C1 segment of cervical spinal cord (tissue), 14 donors: ENCODE data around the gene PPIL3.
A peak's percentile ranks its signal among the peaks of the same experiment; 100 is the strongest.
"Not testable (repeated sequence)": the region's sequence is repeated elsewhere in the genome, so short reads cannot be mapped to it uniquely, and the experiment has no call there.

Source experiments
- DNase-seq, 14 donors: peaks; one replicate each; lab custom pipeline; 2025; lab: John Stamatoyannopoulos, UW

The PPIL3 gene

GRCh38 chr2:200888704-200889625 is at the start of gene PPIL3, which contains the start of gene NIF3L1:
Gene PPIL3, minus strand, starts transcription at chr2:200889077. Its CDS starts 1,462 bp downstream, at chr2:200887615.
Gene NIF3L1, plus strand, starts transcription at chr2:200889371. Its CDS starts 2,573 bp downstream, at chr2:200891944.
- peak; percentile 67 to 96 (median 90) for DNase-seq

DNA sequence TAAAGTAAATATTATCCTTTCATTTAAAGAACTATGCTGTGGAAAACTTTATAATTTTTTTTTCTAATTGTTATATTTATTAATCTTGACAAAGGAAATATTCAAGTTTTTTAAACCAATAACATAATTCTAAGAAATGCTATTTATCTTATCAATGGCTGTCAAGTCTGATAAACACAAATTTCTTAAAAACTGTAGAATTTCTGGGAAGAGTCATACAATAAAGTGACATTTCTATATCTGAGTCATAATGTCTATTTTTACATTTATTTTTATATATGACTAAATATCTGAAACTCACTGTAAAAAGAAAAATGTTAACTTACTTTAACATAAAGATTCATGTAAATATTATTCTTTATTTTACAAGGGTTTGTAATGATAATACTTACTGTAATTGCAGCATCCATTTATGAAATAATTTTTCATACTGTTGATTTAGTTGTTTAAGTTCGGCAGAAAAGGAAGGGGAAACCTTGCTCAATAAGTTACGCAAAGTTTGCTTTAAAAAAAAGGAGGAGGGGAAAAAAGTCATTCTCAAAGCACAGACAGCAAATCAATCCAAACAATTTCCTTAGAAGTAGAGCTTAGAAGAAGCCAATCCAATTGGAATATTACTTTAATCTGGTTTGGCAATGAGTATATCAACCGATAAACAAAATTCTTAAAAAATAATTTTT is 42.2 kb upstream of the PPIL3 start:
- no peak for DNase-seq

DNA sequence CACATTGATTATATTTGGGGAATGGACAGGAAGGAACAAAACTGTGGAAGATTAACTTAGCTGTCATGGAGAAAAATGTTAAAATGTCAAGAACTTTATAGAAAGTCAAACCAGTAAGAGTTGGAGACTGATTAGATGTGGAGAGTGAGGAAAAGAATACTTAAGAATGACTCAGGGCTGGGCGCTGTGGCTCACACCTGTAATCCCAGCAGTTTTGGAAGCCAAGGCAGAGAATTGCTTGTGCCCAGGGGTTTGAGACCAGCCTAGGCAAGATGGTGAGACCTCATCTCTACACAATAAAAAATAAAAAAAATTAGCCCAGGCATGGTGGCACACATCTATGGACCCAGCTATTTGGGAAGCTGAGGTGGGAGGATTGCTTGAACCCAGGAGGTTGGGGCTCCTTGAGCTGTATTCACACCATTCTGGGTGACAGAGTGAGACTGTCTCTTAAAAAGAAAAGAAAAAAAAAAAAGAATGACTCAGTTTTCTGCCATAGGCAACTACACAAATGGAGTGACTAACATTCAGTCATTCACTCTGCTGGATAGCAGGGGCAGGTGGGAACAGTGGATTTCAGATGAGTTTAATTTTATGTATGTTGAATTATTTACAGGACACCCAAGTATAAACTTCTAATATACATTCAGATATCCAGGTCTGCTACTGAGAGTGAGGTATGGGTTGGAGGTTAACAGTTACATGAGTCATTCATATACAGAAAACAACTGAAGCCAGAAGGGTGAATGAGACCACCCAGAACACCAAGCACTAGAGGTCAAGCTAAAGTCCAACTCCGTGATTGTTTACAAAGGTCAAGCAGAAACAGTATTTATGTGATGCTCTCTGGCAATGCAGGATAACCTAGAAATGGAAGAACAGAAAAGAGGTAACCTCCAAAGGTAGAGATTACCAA is 40.7 kb upstream of the PPIL3 start:
- DNase-seq = no peak

DNA sequence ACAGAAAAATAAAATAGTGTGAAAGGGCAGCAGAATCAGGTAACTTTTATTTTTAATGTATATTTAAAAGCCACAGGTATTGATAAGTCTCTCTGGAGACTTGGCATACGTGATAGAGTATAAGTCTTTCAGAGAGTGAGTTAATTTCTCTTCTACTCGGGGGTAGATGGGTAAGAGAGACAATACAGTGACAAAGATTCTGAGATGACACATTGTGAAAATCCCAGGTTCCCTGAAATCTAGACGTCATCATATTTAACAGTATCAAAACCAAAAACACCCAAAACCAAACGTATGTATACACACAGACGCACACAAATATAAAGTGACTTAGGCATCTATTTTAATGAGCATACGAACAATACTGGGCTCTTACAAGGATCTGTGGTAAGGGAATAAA is 33.6 kb upstream of the PPIL3 start:
- no peak for DNase-seq

- DNase-seq = no peak
Measured at GRCh38 chr2:200913654-200914053, 24.8 kb upstream of the PPIL3 start.

DNA sequence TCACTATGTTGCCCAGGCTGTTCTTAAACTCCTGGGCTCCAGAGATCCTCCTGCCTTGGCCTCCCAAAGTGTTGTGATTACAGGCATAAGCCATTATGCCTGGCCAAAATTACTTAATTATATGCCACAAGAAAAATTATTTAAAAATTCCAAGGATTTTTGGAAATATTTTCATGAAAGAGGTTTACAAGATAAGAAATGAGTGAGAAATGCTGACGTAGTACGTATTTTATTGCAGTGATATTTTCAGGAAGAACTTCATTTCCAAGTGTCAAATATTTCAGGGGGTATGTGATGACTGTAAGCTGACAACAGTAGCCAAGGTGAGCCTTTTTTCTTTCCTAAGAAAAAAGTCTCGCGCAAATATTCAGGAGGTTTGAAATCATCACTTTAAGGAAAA is 21.1 kb upstream of the PPIL3 start:
- DNase-seq = no peak

DNA sequence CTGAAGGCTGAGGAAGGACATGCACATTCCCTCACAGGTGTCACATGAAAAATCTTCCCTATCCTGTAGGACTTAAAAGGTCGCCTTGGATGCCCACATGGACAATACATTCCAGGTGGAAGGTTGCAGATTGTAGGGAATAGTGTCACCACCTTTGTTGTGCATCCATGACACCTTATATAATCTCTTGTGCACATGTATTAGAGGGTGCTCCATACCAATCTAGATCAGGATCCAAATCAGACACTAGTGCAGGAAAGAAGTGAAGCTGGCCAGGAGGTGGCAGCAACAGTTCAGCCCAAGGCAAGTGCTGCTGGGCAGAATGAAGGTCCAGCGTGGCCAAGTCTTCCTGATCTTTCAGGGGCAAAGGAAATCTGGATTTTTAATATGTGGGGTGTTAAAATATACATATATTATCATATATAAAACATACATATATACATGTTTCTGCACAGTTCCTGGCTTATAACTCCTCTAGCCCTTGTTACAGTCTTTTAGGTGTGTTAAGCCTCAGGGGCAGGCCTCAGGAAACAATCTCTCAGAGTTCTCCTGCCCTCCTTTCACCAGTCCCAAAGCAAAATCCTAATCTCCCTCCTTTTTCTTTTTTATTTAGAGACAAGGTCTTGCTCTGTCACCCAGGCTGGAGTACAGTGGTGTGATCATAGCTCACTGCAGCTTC is 16.9 kb upstream of the PPIL3 start:
- DNase-seq = peak in 12 of 14 donors; percentile 2 to 58 (median 28)

DNA sequence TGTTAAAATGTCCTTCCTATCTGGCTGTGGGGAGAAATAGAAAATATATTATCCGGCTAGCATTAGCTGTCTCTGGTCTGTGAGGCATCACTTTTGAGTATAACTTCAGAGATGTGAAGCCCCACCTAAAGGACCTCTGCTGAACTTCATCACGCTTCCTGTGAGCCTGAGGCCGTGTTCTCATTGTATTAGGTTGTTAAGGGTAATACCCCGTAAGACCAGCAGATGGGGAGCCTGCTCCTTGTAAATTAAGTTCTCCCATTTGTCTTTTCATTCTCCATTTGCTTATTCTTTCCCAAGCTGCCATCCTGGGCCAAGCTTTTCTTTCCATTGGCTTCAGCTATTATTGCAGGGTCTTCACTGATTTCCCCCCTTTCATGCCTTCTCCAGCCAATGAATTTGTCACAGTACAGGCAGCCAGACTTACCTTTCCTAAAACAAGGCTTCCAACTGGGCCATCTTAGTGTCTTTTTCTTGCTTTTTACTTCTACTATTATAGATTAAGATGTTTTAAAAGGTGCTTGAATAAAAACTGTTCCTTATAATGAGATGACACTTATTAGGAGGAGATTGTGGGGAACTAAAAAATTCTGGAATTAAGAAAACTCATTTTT is 12.7 kb upstream of the PPIL3 start:
- DNase-seq = peak in 8 of 14 donors; percentile 0 to 22 (median 10)

DNA sequence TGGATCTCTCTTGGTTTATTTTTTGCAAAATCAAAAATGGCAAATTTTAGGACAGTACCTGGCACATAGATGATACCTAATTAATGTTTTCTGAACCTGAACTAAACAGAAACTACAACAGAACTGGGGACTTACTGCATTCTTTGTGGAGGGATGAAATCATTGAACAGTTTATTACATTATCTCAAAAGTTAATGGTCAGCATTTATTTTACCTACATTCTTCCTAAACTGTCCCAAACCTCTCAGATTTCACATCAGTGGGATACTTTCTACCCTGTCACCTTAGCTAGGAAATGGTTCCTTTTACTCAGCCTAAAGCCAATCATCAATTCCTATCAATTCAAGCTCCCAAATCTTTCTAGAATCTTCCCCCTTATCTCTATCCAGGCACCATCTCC is 10.6 kb upstream of the PPIL3 start:
- DNase-seq = no peak

GRCh38 chr2:200881715-200882249 is 7.1 kb downstream of the PPIL3 start:
- not testable (repeated sequence) for DNase-seq

DNA sequence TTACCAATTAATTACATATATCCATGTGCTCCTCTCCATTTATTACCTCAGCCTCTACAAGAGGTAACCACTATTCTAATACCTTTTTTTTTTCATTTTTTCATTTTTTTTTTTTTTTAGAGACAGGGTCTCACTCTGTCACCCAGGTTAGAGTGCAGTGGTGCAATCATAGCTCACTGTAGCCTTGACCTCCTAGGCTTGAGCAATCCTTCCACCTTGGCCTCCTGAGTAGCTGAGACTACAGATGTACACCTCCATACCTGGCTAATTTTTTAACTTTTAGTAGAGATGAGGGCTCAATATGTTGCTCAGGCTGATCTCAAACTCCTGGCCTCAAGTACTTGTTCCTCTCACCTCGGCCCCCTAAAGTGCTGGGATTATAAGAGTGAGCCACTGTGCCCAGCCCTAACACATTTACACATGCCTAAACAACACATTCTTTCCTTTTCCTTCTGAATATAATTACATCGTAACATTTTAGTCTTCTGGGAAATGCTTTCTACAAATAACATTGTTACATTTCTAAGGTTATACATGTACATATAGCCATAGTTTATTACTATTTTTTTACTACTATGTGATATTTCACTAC is 10.5 kb downstream of the PPIL3 start:
- no peak for DNase-seq

- no peak for DNase-seq
Measured at GRCh38 chr2:200877443-200877842, 11.4 kb downstream of the PPIL3 start.

GRCh38 chr2:200873560-200873959 is 15.3 kb downstream of the PPIL3 start:
- no peak for DNase-seq

GRCh38 chr2:200871151-200871550 is 17.7 kb downstream of the PPIL3 start:
- no peak for DNase-seq

- DNase-seq = no peak
Measured at GRCh38 chr2:200869014-200869413, 19.9 kb downstream of the PPIL3 start.

DNA sequence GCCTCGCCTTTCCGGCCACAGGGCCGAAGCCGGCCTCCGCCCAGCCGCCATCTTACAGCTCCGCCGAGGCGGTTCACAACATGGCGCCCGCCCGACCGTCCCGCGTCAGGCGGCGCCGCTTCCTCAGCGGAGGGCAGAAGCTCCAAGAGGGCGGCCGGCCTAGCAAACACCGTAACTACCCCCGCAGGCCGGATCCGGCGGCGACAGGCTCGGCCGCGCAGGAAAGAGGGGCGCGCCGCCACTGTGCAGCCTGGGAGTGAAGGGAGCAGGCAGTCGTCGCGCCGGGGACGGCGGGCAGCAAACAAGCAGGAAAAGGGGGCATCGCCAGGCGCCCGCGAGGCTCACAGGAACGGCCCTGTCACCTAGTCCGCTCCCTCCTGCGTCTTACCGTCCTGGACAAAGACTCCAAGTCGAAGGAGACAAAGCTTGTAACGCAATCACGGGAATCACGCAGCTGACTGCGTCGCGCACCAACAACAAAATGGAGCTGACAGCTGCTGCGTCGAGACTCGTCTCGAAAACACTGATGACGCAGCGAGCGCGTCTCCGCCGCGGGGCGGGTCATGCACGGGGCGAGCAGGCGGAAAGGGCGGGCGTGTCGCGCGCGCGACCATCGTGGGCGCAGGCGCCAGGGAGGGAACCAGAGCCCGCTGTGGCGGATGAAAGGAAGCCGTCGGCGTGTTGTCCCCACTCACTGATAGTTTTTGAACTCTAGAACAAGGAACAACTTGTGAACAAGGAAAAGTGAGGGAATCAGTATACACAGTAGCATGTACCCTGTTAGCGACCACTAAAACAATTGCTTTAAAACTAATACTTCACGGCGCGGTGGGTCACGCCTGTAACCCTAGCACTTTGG is 24.5 kb downstream of the PPIL3 start, which contains the start of gene CLK1:
Gene CLK1 (minus strand): TSS at position 483 of the 859 bp plus-strand sequence. CDS start 2,796 bp downstream, outside the sequence.
- DNase-seq = peak; percentile 80 to 97 (median 94)

- peak in 4 of 14 donors; percentile 48 to 72 (median 62) for DNase-seq
Measured at GRCh38 chr2:200863782-200864175, 25.1 kb downstream of the PPIL3 start.

GRCh38 chr2:200862532-200863000 is 26.3 kb downstream of the PPIL3 start:
- DNase-seq = peak in 4 of 14 donors; percentile 12 to 31 (median 29)
